KOPT-K1 (cell line): ENCODE data around the gene CLEC14A.

Experiments
- H3K27ac ChIP-seq: fragments of 200-600 bp; sonication (generic); 2 replicates; pipeline ENCODE4 v1.5.1; 2016; ENCODE audit warnings: antibody characterized with exemption, mild to moderate bottlenecking, low read depth, low read length; ENCODE audit not compliant: poor library complexity, severe bottlenecking
- H3K36me3 ChIP-seq: fragments of 200-600 bp; sonication (generic); 2 replicates; pipeline ENCODE4 v1.5.1; 2017; ENCODE audit warnings: antibody characterized with exemption, mild to moderate bottlenecking, low read length, moderate library complexity; ENCODE audit not compliant: insufficient read depth
- H3K9me3 ChIP-seq: fragments of 200-600 bp; sonication (generic); 2 replicates; pipeline ENCODE4 v1.5.1; 2017; ENCODE audit warnings: antibody characterized with exemption, low read length, mild to moderate bottlenecking; ENCODE audit not compliant: insufficient read depth, poor library complexity, severe bottlenecking

The CLEC14A gene

GRCh38 chr14:38255673-38256532 is at the start of gene CLEC14A:
TSS of gene CLEC14A (minus strand) at chr14:38256093. CDS start at chr14:38256022, 71 bp downstream.
- Histone ChIP-seq H3K36me3 (no peaks in the 10 kb centered on the region), H3K9me3 (no peaks in the 10 kb centered on the region), H3K27ac (no peak within 1 kb of the TSS)

- no peaks in the 10 kb centered on the region for H3K36me3 ChIP-seq
Measured at GRCh38 chr14:38302966-38303365, 47.1 kb upstream of the CLEC14A start.

GRCh38 chr14:38302034-38302433 is 46.1 kb upstream of the CLEC14A start:
- H3K9me3 ChIP-seq, result no peaks in the 10 kb centered on the region
- H3K27ac ChIP-seq, result no peak overlapping the region
- no peaks in the 10 kb centered on the region for H3K36me3 ChIP-seq

More at GRCh38 chr14:38302966-38303365, 47.1 kb upstream of the CLEC14A start:
- Histone ChIP-seq H3K9me3 (no peaks in the 10 kb centered on the region), H3K27ac (no peak overlapping the region)

GRCh38 chr14:38297681-38298080 is 41.8 kb upstream of the CLEC14A start:
- H3K9me3 ChIP-seq, result no peaks in the 10 kb centered on the region
- no peak overlapping the region for H3K27ac ChIP-seq
- H3K36me3 ChIP-seq, result no peaks in the 10 kb centered on the region

- H3K9me3 ChIP-seq, result no peaks in the 10 kb centered on the region
- H3K27ac ChIP-seq, result no peak overlapping the region
- H3K36me3 ChIP-seq, result no peaks in the 10 kb centered on the region
Measured at GRCh38 chr14:38291681-38292467, 36.0 kb upstream of the CLEC14A start.

- H3K36me3 ChIP-seq, result no peaks in the 10 kb centered on the region
- no peaks in the 10 kb centered on the region for H3K9me3 ChIP-seq
- no peak overlapping the region for H3K27ac ChIP-seq
Measured at GRCh38 chr14:38290601-38291188, 34.8 kb upstream of the CLEC14A start.

GRCh38 chr14:38286452-38286851 is 30.6 kb upstream of the CLEC14A start:
- Histone ChIP-seq H3K36me3 (no peaks in the 10 kb centered on the region), H3K27ac (no peak overlapping the region), H3K9me3 (no peaks in the 10 kb centered on the region)

- no peaks in the 10 kb centered on the region for H3K36me3 ChIP-seq
- H3K9me3 ChIP-seq, result no peaks in the 10 kb centered on the region
- H3K27ac ChIP-seq, result no peak overlapping the region
Measured at GRCh38 chr14:38285962-38286361, 30.1 kb upstream of the CLEC14A start.

- Histone ChIP-seq H3K36me3 (no peaks in the 10 kb centered on the region), H3K27ac (no peak overlapping the region), H3K9me3 (no peaks in the 10 kb centered on the region)
Measured at GRCh38 chr14:38282936-38283335, 27.0 kb upstream of the CLEC14A start.

GRCh38 chr14:38280081-38280480 is 24.2 kb upstream of the CLEC14A start:
- no peak overlapping the region for H3K27ac ChIP-seq
- no peaks in the 10 kb centered on the region for H3K36me3 ChIP-seq
- H3K9me3 ChIP-seq, result no peaks in the 10 kb centered on the region

- Histone ChIP-seq H3K27ac (no peak overlapping the region), H3K9me3 (no peaks in the 10 kb centered on the region)
Measured at GRCh38 chr14:38279572-38279971, 23.7 kb upstream of the CLEC14A start.

GRCh38 chr14:38278035-38278434 is 22.1 kb upstream of the CLEC14A start:
- Histone ChIP-seq H3K36me3 (no peaks in the 10 kb centered on the region), H3K27ac (no peak overlapping the region), H3K9me3 (no peaks in the 10 kb centered on the region)

More at GRCh38 chr14:38279572-38279971, 23.7 kb upstream of the CLEC14A start:
- H3K36me3 ChIP-seq, result no peaks in the 10 kb centered on the region

- Histone ChIP-seq H3K36me3 (no peaks in the 10 kb centered on the region), H3K27ac (no peak overlapping the region), H3K9me3 (no peaks in the 10 kb centered on the region)
Measured at GRCh38 chr14:38262844-38263243, 7.0 kb upstream of the CLEC14A start.

GRCh38 chr14:38261620-38262019 is 5.7 kb upstream of the CLEC14A start:
- no peaks in the 10 kb centered on the region for H3K36me3 ChIP-seq
- H3K27ac ChIP-seq, result no peak overlapping the region
- H3K9me3 ChIP-seq, result no peaks in the 10 kb centered on the region

GRCh38 chr14:38257507-38257906 is 1.6 kb upstream of the CLEC14A start:
- Histone ChIP-seq H3K9me3 (no peaks in the 10 kb centered on the region), H3K27ac (no peak overlapping the region), H3K36me3 (no peaks in the 10 kb centered on the region)
